HG02588 (cell line): ENCODE data around the gene PIMREG.
"Not testable (repeated sequence)": the region's sequence is repeated elsewhere in the genome, so short reads cannot be mapped to it uniquely, and the experiment has no call there.

Experiments
- ATAC-seq: cut with Tn5 transposase; IDR thresholded peaks from one replicate; pipeline ENCODE4 v1.9.1; 2021; ENCODE audit warnings: mild to moderate bottlenecking, moderate library complexity; ENCODE audit not compliant: unreplicated experiment

Gene PIMREG

GRCh38 chr17:6476810-6477179 lies 32.5 kb downstream of the PIMREG start:
- no peak for ATAC-seq

- no peak for ATAC-seq
Measured at GRCh38 chr17:6477831-6478383, 33.7 kb downstream of the PIMREG start.

GRCh38 chr17:6478486-6478885 lies 34.2 kb downstream of the PIMREG start:
- no peak for ATAC-seq

GRCh38 chr17:6479622-6480302 lies 35.5 kb downstream of the PIMREG start:
- ATAC-seq = no peak

GRCh38 chr17:6480303-6480675 lies 36.0 kb downstream of the PIMREG start:
- ATAC-seq = no peak

GRCh38 chr17:6482105-6482455 lies 37.8 kb downstream of the PIMREG start:
- no peak for ATAC-seq

GRCh38 chr17:6482796-6483195 lies 38.5 kb downstream of the PIMREG start:
- ATAC-seq = not testable (repeated sequence)

GRCh38 chr17:6483507-6483906 lies 39.3 kb downstream of the PIMREG start:
- no peak for ATAC-seq

- ATAC-seq = no peak
Measured at GRCh38 chr17:6485646-6486412, 41.6 kb downstream of the PIMREG start.

- no peak for ATAC-seq
Measured at GRCh38 chr17:6487251-6488007, 43.2 kb downstream of the PIMREG start.

GRCh38 chr17:6488008-6488539 lies 43.8 kb downstream of the PIMREG start:
- no peak for ATAC-seq

- no peak for ATAC-seq
Measured at GRCh38 chr17:6489016-6489550, 44.8 kb downstream of the PIMREG start.

- no peak for ATAC-seq
Measured at GRCh38 chr17:6491071-6491700, 46.9 kb downstream of the PIMREG start.

- no peak for ATAC-seq
Measured at GRCh38 chr17:6492892-6493674, 48.8 kb downstream of the PIMREG start.

- ATAC-seq = no peak
Measured at GRCh38 chr17:6494239-6494941, 50.1 kb downstream of the PIMREG start.

- no peak for ATAC-seq
Measured at GRCh38 chr17:6495450-6496115, 51.3 kb downstream of the PIMREG start.

GRCh38 chr17:6496116-6496481 lies 51.8 kb downstream of the PIMREG start:
- no peak for ATAC-seq

- no peak for ATAC-seq
Measured at GRCh38 chr17:6496640-6497441, 52.6 kb downstream of the PIMREG start.
